ENCODE results near the gene CYBA.
"Not testable (repeated sequence)": the region's sequence is repeated elsewhere in the genome, so short reads cannot be mapped to it uniquely, and the experiment has no call there.

The CYBA gene

GRCh38 chr16:88686062-88686438 is 35.2 kb upstream of the CYBA start:
- no peak for DNase-seq

GRCh38 chr16:88685156-88686061 is 34.6 kb upstream of the CYBA start:
- DNase-seq: no peak

GRCh38 chr16:88684569-88685155 is 33.8 kb upstream of the CYBA start:
- DNase-seq: no peak

- DNase-seq: no peak
These were observed 31.0 kb upstream of the CYBA start for GRCh38 chr16:88681709-88682451.

GRCh38 chr16:88681084-88681680 is 30.3 kb upstream of the CYBA start:
- DNase-seq: no peak

GRCh38 chr16:88680554-88681083 is 29.8 kb upstream of the CYBA start:
- DNase-seq: no peak

- no peak for DNase-seq
These were observed 27.5 kb upstream of the CYBA start for GRCh38 chr16:88678224-88678979.

GRCh38 chr16:88677721-88678120 is 26.9 kb upstream of the CYBA start:
- DNase-seq: no peak

GRCh38 chr16:88676502-88677242 is 25.8 kb upstream of the CYBA start:
- DNase-seq: no peak

GRCh38 chr16:88673716-88674379 is 23.0 kb upstream of the CYBA start:
- DNase-seq: no peak

- DNase-seq: no peak
These were observed 21.9 kb upstream of the CYBA start for GRCh38 chr16:88672776-88673175.

- no peak for DNase-seq
These were observed 21.0 kb upstream of the CYBA start for GRCh38 chr16:88671806-88672205.

- peak; percentile 25 for DNase-seq
These were observed 19.1 kb upstream of the CYBA start for GRCh38 chr16:88669980-88670379.

GRCh38 chr16:88669493-88669892 is 18.6 kb upstream of the CYBA start:
- not testable (repeated sequence) for DNase-seq

- no peak for DNase-seq
These were observed 16.6 kb upstream of the CYBA start for GRCh38 chr16:88667461-88667860.

GRCh38 chr16:88665570-88665969 is 14.7 kb upstream of the CYBA start:
- DNase-seq: no peak

GRCh38 chr16:88665148-88665547 is 14.3 kb upstream of the CYBA start:
- DNase-seq: no peak

- peak; percentile 92 for DNase-seq
These were observed 12.2 kb upstream of the CYBA start, which contains the start of gene MVD for GRCh38 chr16:88662843-88663606. Gene MVD (minus strand): TSS chr16:88663091. CDS start chr16:88663080, 11 bp downstream.

- no peak for DNase-seq
These were observed 11.5 kb upstream of the CYBA start for GRCh38 chr16:88662222-88662842.

GRCh38 chr16:88661468-88661867 is 10.6 kb upstream of the CYBA start:
- DNase-seq: no peak

Measured in GOT3 (cell line).